ENCODE results near the gene LMO1. TPM values are rescaled to one million over a fixed set of nuclear protein-coding genes. Genes with fewer than 3 reads are reported as not detected.

The LMO1 gene
- polyA plus RNA-seq, 1 donor: 1.6 TPM

GRCh38 chr11:8265681-8266241 is 2.1 kb upstream of the LMO1 start:
- DNase-seq: no peak

GRCh38 chr11:8263109-8263768 is 439 bp downstream of the LMO1 start:
- no peak for DNase-seq

DNA sequence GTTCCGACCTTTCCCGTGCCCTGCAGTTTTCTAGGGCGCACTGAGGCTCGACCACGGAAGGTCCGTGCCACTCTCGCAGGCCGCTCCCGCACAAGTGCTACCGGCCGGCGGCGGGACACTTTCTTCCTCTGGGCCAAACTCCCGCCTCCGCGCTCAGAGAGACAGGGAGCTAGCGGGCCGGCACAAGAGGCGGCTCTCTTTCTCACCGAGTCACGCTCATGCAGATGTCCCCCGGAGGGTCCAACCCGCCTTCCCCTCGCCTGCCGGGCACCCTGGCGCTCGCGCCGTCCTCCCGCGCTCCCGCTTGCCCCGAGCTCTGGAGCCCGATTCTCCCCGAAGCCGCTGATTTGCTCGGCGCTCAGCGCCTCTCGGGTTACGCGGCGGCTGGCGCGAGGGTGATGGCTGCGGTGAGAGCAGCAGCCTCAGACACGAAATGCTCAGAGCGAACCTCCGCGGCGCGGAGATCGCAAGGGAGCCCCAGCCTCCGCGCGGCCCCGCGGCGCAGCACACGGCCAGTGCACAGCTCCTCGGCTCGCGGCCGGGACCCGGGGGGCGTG is 1.0 kb downstream of the LMO1 start:
- no peak for DNase-seq

DNA sequence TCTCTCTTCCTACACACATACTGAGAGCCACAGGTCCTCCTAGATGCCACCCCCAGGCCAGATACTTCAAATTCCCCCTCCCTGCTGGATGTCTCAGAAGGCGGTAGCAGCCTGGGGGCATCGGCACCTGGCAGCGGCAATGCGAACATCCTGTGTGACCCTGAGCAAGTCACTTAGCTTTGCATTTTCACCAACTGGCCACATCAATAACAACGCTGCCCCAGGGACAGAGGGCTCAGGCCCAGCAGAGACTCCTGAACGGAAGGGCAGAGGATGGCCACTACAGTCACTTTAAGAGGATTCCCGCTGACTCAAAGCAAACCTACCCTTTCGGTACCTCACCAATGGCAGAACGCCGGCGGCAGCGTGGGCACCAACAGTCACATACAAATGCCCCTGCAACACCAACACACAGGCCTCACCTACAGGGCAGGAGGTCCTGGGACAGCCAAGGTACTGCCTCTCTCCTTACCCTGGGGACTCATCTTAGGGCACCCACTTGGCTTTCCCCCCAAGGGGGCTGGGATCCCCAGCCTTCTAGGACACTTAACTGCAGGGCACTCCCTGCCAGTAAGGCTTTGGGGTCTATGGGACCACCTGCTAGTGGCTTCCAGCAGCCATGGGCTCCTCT is 1.6 kb downstream of the LMO1 start:
- no peak for DNase-seq

DNA sequence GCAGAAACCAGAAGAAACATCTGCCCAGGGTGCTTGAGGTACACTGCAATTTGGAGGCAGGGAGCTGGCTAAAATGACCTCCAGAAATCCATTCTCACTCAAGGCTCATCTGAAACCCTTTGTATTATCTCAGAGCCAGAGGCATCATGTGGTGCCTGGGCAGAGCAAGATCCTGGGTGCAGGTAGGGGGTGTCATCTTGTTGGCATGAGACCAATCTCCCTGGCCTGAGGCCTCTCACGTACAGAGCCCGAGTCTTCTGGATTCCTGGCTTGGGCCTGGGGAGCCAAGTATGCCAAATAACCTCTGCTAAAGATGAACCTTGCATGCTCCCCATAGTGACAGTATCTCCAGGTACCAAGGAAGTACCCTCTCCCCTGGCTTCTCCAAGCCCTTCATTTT is 2.4 kb downstream of the LMO1 start:
- DNase-seq: no peak

DNA sequence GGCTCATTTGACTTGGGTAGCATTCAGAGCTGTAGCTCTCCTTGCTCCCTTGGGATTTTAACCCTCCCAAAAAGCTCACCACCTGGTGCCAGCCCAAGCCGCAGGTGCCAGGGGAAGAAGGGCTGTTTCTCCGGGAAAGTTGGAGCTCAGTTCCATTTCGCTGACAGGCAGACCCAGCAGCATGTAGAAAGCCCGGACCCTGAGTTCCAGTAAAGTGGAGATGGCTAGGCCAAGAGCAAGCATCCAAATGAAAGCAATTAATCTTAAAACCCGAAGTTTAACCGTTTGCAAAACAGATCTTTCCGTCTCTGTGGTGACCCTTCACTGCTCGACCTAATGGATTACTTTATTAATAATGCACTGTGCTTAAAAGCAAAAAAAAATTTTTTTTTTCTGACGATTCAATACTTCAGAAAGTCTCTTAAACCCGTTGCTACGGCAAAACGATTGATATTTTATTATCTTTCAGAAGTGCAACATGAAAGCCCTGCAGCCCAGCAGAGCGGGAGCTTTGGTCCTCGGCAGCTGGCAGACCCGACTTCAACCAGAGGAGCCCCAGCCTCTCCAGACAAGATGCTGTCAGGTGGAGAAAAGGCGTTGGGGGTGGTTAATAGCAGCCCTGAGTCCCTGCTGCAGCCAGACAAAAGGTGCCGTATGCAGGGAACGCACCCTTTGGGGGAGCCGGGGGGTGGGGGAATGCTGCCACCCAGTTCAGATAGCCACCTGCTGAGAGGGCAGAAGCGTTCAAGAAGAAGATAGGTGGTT is 3.3 kb downstream of the LMO1 start:
- DNase-seq: no peak

GRCh38 chr11:8259306-8259959 is 4.2 kb downstream of the LMO1 start:
- DNase-seq: no peak

DNA sequence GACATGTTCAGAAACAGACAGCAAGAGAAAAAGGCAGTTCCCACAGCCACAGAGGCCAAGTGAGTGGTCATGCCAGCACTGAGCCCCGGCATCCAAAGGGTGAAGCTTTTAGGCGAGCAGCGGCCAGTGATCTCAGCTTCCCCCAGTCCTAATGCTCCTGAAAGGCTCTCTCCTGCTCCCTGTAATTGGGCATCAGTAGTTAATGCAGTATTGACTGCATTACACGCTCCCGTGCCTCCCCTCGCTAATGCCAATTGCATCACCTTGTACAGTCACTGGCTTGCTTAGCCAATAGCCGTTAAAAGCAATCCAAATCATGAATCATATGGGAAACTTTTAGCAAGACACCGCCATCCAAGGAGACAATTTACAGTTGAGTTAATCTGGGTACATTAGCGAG is 4.9 kb downstream of the LMO1 start:
- DNase-seq: no peak

- DNase-seq: no peak
Measured at GRCh38 chr11:8258289-8258688, 5.4 kb downstream of the LMO1 start.

DNA sequence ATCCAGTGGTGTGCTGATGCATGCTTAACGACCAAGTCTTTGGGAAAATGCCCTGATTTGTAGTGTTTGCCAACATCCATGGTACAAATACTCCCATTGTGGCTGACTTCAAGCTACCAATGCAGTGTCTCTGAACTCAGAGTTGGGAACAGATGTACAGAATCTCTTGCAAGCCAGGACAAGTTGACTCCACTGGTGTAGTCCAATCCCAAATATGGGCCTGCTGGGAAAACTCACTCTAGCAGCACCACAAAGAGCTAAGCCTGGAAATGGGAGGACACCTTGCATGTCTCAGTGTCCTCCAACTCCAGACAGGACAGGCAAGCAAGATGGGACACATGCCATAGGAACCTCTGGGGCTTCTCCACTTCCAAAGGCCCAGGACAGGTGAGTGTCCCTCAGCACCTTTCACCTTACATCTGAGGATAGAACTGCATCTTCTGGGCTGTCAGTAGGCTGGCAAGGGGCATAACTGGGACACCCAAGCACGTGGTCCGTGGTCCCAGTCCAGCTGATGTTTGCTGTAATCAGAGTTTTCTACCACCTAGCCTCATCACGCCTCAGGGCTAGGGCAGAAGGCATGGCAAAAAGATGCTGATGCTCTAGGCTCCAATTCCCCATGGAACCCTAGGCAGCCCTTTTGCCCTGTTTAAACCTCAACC is 6.5 kb downstream of the LMO1 start:
- DNase-seq: no peak

DNA sequence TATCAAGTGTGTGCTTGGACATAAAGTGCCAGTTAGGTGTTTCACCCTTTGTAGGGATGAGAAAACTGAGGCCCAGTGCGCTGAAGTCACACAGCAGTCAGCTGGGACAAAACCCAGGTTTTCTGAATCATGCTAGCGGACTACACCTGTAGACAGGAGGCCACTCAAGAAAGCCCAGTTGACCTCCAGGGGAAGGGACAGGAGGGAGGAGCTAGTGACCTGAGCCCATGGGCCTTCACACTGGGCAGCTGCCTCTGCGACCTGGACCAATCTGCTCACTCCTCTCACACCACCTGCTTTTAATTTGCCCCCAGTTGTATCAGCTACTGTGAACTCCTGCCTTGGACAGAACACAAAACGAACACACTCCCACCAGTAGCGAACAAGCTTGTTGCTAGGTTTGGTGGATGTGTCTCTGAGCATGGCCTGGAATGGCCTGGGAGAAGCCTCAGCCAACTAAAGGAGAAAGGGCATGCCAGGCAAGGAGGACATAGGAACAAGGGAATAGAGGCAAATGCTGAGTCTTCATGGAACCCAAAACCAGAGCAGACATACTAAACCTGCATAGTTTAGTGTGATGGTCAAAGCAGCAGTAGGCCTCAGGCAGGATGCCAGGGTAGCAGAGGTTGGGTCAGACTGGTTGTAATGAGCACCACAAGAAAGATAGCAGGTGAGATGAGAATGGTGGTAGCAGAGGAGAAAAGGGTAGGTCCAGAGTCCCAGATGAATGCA is 7.2 kb downstream of the LMO1 start:
- DNase-seq: no peak

DNA sequence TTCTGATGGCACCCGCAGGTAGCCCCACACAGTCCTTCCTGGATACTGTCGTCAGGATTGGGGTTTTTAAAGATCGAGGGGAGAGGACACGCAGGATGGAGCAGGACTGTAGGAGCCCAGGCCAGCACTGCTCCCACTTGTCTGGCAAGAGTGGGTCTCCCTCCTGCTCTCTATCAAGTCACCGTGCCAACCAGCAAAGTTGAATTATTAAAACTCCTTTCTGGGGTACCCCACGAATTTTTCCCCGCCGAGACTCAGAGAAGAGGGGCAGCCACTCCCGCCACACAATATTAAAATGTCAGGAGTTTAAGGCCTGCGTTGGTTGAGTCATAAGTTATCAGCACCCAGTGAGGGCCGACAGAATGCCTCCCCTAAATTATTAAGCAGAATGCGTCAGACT is 10.1 kb downstream of the LMO1 start:
- no peak for DNase-seq

DNA sequence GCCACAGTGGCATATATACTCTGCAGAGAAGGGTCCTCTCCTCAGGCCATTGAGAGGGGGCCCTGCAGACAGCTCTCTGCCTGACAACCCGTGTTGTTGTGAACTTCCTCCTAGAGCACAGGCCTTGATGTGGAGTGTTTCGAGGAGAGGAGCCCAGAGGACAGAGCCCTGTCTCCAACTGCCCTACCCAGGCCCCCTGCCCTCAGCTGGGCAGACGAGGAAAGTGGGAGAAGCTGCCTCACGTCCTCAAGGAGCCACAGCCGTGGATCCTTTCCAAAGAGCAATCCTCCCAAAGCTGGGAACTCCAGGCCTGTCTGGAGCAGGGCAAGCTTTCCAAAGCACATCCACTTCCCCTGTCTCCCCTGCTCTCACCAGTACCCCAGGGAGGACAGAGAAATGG is 10.7 kb downstream of the LMO1 start:
- no peak for DNase-seq

DNA sequence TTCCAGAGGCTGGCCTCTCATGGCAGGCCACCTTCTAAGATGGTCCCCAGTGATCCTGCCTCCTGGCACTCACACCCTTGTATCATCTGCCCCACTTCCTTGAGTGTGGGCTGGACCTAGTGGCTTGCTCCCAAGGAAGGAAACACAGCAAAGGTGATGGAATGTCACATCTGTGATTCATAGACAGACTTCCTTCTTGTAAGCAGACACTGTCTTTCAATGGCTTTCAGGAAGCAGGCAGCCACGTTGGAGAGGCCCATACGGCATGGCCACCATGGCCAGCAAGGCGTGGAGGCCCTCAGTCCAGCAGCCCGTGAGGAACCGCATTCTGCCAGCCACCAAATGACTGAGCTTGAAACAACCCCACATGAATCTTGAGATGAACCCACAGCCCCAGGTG is 11.3 kb downstream of the LMO1 start:
- no peak for DNase-seq

DNA sequence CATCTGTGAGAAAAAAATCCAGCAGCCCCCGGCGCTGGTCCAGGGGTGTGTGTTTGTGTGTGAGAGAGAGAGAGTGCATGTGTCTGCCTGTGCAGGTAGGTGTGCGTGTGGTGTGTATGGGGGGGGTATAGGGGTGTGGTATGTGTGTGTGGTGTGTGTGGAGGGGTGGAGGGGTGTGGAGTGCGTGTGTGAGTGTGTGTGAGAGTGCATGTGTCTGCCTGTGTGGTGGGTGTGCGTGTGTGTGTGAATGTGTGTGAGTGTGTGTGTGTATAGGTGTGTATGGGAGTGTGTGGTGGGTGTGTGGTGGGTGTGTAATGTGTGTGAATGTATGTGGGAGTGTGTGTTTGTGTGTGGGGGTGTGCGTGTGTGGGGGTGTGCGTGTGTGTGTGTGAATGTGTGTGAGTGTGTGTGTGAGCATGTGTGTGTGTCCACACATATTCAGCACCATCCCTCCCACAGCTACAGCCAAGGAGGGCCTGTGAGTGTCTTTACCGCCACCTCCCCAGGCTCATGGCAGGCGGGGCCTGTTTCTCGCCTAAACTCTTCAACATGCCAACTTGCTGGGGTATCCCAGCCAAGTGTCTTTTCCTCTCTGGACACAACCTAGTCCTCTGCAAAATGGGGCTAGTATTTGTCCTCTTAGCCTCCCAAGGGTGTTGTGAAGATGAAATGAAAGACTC is 11.9 kb downstream of the LMO1 start:
- DNase-seq: no peak

- DNase-seq: no peak
Measured at GRCh38 chr11:8250981-8251615, 12.6 kb downstream of the LMO1 start.

DNA sequence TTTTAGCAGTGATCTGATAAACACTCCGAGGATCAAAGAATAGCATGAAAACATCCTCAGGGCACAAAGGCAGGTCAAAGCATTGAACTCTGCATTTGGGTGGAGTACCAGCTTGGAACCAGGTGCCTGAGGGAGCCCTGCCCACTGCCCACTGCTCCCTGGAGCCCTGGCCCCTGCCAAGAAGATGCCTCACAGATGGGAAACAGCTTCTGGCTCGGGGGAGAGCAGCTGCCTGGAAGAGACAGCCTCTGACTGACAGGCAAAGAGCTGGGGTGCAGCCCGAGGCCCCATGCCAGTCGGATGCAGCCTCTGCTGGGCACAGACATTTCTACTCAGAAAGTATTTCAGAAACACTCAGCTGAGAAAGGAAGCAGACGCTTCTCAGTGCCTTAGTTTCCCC is 13.2 kb downstream of the LMO1 start:
- no peak for DNase-seq

DNA sequence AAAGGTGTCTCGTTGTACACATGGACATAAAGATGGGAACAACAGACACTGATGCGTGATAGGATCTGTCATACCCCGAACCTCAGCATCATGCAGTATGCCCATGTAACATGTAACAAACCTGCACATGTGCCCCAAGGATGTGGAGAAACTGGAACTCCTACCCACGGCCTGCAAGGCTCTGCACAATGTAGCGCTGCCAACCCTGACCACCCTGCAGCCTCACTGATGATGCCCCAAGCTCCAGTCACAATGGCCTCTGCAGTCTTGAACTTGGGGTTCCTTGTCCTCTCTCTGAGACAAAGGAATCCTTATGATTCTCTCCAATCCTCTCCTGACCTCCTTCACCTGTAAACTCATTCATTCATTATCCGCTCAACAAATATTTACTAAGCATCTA is 14.2 kb downstream of the LMO1 start:
- no peak for DNase-seq

DNA sequence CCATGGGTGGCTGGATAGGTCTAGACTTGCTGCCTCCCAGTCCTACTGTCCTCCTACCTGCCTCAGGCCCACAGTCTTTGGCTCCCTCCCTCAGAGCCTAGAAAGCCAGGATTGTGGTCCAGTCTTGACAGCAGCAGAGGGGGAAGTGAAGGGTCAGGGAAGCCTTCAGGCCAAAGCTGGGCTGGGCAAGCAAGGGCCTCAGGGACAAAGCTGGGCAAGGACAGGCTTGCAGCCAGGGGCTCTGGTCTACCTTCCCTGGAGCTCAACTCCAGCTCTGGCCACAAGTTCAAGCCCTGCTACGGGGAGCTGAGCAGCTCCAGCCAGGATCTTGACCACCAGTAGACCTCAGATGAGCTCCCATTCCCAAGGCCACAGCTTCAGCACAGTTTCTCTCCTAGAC is 14.9 kb downstream of the LMO1 start:
- no peak for DNase-seq

- DNase-seq: no peak
Measured at GRCh38 chr11:8247312-8247711, 16.4 kb downstream of the LMO1 start.
